GM12864 (cell line): Measurements from ENCODE around the gene OSBPL1A.
"Not testable (repeated sequence)": the region's sequence is repeated elsewhere in the genome, so short reads cannot be mapped to it uniquely, and the experiment has no call there.

Source experiments
- DNase-seq: peaks from one replicate; pipeline ENCODE4 v3.0.0-alpha.2; 2011; ENCODE audit warnings: low read depth
- H3K4me3 ChIP-seq: 2 replicates; pipeline ENCODE4 v1.5.1; 2011; ENCODE audit warnings: mild to moderate bottlenecking, low read depth, low read length, control low read depth
- TF ChIP-seq, protein P1 (sequence below): IDR thresholded peaks from 2 replicates; pipeline ENCODE4 v1.5.1; 2011; ENCODE audit warnings: low read depth, mild to moderate bottlenecking, moderate library complexity, low read length, control low read depth, inconsistent platforms; ENCODE audit errors: missing control alignments

Gene OSBPL1A

DNA sequence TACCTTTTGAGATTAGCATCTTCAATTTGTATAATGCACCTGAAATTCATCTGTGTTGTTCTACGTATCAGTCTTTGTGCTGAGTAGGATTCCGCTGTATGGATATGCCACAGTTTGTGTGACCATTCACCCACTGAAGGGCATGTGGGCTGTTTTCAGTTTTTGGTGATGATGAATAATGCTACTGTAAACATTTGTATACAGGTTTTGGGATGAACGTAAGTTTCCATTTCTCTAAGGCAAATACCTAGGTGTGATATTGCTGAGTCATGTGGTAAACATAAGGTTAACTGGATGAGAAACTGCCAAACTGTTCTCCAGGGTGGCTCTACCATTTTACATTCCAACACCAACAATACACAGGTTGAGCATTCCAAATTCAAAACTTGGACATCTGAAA is 223.6 kb downstream of the OSBPL1A start:
- TF ChIP-seq, protein P1, sequence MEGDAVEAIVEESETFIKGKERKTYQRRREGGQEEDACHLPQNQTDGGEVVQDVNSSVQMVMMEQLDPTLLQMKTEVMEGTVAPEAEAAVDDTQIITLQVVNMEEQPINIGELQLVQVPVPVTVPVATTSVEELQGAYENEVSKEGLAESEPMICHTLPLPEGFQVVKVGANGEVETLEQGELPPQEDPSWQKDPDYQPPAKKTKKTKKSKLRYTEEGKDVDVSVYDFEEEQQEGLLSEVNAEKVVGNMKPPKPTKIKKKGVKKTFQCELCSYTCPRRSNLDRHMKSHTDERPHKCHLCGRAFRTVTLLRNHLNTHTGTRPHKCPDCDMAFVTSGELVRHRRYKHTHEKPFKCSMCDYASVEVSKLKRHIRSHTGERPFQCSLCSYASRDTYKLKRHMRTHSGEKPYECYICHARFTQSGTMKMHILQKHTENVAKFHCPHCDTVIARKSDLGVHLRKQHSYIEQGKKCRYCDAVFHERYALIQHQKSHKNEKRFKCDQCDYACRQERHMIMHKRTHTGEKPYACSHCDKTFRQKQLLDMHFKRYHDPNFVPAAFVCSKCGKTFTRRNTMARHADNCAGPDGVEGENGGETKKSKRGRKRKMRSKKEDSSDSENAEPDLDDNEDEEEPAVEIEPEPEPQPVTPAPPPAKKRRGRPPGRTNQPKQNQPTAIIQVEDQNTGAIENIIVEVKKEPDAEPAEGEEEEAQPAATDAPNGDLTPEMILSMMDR: no peak
- DNase-seq: no peak
- no peak overlapping the region for H3K4me3 ChIP-seq

DNA sequence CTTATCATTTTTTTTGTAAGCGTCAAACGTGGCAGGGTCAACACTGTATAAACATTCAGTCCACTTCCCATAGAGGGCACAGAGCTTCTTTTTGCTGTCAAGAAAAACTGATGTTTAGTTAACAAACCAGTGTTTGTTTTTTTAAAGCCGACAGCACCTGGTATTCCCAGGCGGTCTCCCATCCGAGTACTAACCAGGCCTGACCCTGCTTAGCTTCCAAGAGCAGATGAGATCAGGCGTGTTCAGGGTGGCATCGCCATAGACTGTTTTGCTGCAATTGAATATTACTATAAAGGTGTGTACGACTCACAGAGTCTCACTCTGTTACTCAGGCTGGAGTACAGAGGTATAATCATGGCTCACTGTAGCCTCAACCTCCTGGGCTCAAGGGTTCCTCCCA is 227.3 kb downstream of the OSBPL1A start:
- no peak for DNase-seq
- no peak overlapping the region for H3K4me3 ChIP-seq
- TF ChIP-seq, protein P1: no peak

DNA sequence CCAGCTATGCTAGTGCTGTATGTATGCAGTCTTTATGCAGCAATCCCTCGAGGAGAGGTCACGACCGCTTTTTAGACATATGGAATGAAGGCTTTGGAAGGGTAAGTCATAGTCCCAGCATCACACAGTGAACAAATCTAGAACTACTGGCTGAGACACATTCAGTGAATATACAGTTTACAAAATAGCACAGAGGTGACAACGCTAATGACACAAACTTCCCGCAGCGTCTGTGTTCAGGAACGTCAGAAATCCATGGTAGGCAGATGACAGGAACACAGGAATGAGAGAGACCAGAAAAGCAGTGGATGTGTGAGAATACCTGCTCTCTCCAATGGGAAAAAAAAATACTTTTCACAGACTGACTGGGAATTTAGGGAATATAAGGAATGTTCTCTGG is 229.1 kb downstream of the OSBPL1A start:
- TF ChIP-seq, protein P1: no peak
- H3K4me3 ChIP-seq: no peak overlapping the region
- DNase-seq: no peak

DNA sequence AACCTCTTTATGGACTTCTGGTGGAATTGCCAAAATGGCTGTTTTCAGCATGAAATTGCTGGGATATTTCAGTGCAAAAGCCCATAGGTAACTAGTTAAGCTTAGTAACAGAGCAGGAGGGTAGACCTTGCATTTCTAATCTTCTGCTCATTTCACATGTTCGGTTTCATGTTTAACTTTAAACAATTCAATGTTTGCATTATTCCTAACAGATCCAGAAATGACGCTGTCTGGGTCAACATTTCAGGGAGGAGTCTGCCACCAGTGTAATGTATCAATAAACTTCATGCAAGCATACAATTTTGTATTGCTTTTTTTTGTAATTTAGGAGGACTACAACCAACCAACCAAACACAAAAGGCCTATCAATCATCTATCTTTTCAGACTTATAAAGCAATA is 236.3 kb downstream of the OSBPL1A start:
- no peak for DNase-seq
- no peak overlapping the region for H3K4me3 ChIP-seq
- TF ChIP-seq, protein P1: no peak

DNA sequence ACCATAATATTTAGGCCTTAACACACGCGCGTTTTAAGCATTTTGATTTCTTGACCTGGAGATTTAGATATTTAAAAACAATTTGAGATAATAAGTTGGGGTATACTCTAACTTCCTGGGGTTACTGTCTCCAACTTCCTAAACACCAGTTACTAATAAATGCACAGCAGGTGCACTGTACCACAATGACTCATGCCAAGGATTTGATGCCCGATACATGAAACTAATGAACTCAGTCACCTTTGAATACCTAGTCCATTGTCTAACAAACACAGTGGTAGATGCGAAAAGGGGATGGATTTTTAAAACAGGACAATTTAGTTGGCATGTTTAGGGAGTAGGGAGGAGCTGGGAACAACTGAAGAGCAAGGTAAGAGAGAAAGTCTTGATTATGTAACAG is 237.5 kb downstream of the OSBPL1A start:
- DNase-seq: no peak
- H3K4me3 ChIP-seq: no peak overlapping the region
- TF ChIP-seq, protein P1: no peak

DNA sequence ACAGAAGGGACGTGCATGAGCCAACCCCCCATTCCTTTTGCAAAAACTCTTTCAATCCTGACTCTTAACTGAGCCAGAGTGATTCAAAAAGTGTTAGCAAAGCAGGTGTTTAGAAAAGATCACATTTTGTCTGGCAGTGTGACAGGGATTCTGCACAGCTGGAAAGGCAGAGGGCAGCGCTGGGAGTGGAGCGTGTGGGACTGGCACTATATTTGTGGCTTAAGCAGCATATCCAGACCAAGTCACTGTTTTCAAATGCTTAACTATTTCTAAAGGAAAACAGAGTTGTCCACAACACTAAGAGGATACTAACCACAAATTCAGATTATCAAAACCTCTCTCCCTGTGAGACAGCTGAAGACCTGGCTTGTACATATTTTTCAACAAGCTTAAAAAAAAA is 239.8 kb downstream of the OSBPL1A start:
- H3K4me3 ChIP-seq: no peak overlapping the region
- no peak for DNase-seq
- TF ChIP-seq, protein P1: no peak

DNA sequence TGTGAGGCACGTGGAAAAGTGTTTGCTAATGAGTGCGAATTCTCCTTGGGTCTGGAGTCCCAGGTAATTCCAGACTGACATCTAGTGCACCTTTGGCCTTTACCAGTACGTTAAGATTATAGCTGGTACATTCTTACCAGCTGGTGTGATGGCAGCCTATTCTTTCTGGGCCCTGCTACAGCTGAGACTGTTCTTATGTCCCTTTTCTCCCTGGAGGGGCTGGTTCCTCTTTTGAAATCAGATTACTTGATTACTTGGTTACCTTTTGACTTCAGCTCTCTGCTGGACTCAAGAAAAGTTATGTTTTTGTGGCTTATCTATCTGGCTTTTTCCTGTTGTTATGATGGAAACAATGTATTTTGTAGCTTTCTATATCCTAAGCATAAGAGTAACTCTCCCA is 244.2 kb downstream of the OSBPL1A start:
- TF ChIP-seq, protein P1: no peak
- no peak overlapping the region for H3K4me3 ChIP-seq
- no peak for DNase-seq

DNA sequence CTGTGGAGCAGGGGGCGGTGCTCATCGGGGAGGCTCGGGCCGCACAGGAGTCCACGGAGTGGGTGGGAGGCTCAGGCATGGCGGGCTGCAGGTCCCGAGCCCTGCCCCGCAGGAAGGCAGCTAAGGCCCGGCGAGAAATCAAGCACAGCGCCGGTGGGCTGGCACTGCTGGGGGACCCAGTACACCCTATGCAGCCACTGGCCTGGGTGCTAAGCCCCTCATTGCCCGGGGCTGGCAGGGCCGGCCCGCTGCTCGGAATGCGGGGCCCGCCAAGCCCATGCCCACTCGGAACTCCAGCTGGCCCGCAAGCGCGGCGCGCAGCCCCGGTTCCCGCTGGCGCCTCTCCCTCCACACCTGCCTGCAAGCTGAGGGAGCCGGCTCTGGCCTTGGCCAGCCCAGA is 248.0 kb downstream of the OSBPL1A start:
- DNase-seq, H3K4me3 ChIP-seq: not testable (repeated sequence)
